GM18868 (cell line): ENCODE results near the gene IGFLR1.
A peak's percentile ranks its signal among the peaks of the same experiment; 100 is the strongest.
"Not testable (repeated sequence)": the region's sequence is repeated elsewhere in the genome, so short reads cannot be mapped to it uniquely, and the experiment has no call there.

ENCODE experiments used
- ATAC-seq: cut with Tn5 transposase; IDR thresholded peaks from one replicate; pipeline ENCODE4 v1.9.1; 2021; ENCODE audit warnings: mild to moderate bottlenecking, moderate library complexity; ENCODE audit not compliant: unreplicated experiment

The IGFLR1 gene

GRCh38 chr19:35777086-35777841 is 35.0 kb upstream of the IGFLR1 start:
- no peak for ATAC-seq

- ATAC-seq: no peak
These were observed 34.0 kb upstream of the IGFLR1 start for GRCh38 chr19:35776102-35776788.

GRCh38 chr19:35775298-35776101 is 33.2 kb upstream of the IGFLR1 start, which contains the start of gene ARHGAP33:
ARHGAP33 (plus strand) TSS chr19:35775564; CDS start chr19:35775659, 95 bp downstream.
- peak; percentile 98 for ATAC-seq

GRCh38 chr19:35775046-35775297 is 32.7 kb upstream of the IGFLR1 start:
- ATAC-seq: no peak

- no peak for ATAC-seq
These were observed 32.2 kb upstream of the IGFLR1 start for GRCh38 chr19:35774274-35775045.

GRCh38 chr19:35773020-35773806 is 31.0 kb upstream of the IGFLR1 start:
- ATAC-seq: no peak

GRCh38 chr19:35772362-35772761 is 30.1 kb upstream of the IGFLR1 start:
- ATAC-seq: not testable (repeated sequence)

GRCh38 chr19:35768082-35768421 is 25.8 kb upstream of the IGFLR1 start:
- no peak for ATAC-seq

GRCh38 chr19:35767288-35768081 is 25.2 kb upstream of the IGFLR1 start:
- no peak for ATAC-seq

- ATAC-seq: no peak
These were observed 24.4 kb upstream of the IGFLR1 start for GRCh38 chr19:35766571-35767104.

GRCh38 chr19:35764432-35765315 is 22.4 kb upstream of the IGFLR1 start:
- no peak for ATAC-seq

- ATAC-seq: no peak
These were observed 18.6 kb upstream of the IGFLR1 start for GRCh38 chr19:35760711-35761349.

GRCh38 chr19:35759697-35760096 is 17.4 kb upstream of the IGFLR1 start:
- ATAC-seq: no peak

GRCh38 chr19:35757749-35758608 is 15.7 kb upstream of the IGFLR1 start, which contains the start of gene PROSER3:
PROSER3 (plus strand) TSS chr19:35758176; CDS start chr19:35758216, 40 bp downstream.
- ATAC-seq: peak; percentile 95

GRCh38 chr19:35757231-35757748 is 15.0 kb upstream of the IGFLR1 start:
- no peak for ATAC-seq
